Measurements from ENCODE around the gene KIF21B.

Gene KIF21B

GRCh38 chr1:201039876-201040275 is 16.4 kb upstream of the KIF21B start:
- DNase-seq (ENCODE audit: extremely low spot score) = no peak
- ChIA-PET POLR2A (interaction anchor here (0.8 to 1.4 kb wide), 3 partner anchors 16 to 67 kb away, joined by 3 to 6 read pairs (median 3); partner anchors contain the start of gene KIF21B), CTCF (interaction anchor here (0.7 to 1.9 kb wide), 5 partner anchors 14 to 418 kb away, joined by 3 to 7 read pairs (median 5); no protein-coding TSS in a partner anchor)
- TF ChIP-seq ELF4 (IDR thresholded peaks at IDR 0.05) (no peak), TARDBP (IDR thresholded peaks at IDR 0.05) (no peak), NFRKB (IDR thresholded peaks at IDR 0.05) (no peak), PKNOX1 (IDR thresholded peaks at IDR 0.05) (no peak), FOXK2 (IDR thresholded peaks at IDR 0.05) (no peak), CTBP1 (IDR thresholded peaks at IDR 0.05; ENCODE audit: borderline replicate concordance) (no peak), ARNT (IDR thresholded peaks at IDR 0.05) (no peak), FOXA1 (IDR thresholded peaks at IDR 0.05) (no peak), FOXM1 (IDR thresholded peaks at IDR 0.05; ENCODE audit: borderline replicate concordance) (no peak)

- ChIA-PET CTCF (interaction anchor here (1.7 to 1.9 kb wide), 4 partner anchors 14 to 80 kb away, joined by 4 to 7 read pairs (median 5); no protein-coding TSS in a partner anchor), POLR2A (interaction anchor here (0.8 to 1.6 kb wide), 4 partner anchors 14 to 67 kb away, joined by 3 to 7 read pairs (median 4); partner anchors contain the start of gene KIF21B)
- no peak for DNase-seq (ENCODE audit: extremely low spot score)
- no peak for TF ChIP-seq ZNF384 (IDR thresholded peaks at IDR 0.05)
These were observed 15.9 kb upstream of the KIF21B start for GRCh38 chr1:201039418-201039817.

GRCh38 chr1:201038186-201038876 is 14.8 kb upstream of the KIF21B start:
- TF ChIP-seq NFRKB (IDR thresholded peaks at IDR 0.05) (no peak), SUZ12 (IDR thresholded peaks at IDR 0.05) (no peak), ZNF384 (IDR thresholded peaks at IDR 0.05) (no peak), HDGF (IDR thresholded peaks at IDR 0.05; ENCODE audit: borderline replicate concordance) (no peak), FOXM1 (IDR thresholded peaks at IDR 0.05; ENCODE audit: borderline replicate concordance) (no peak), ELF4 (IDR thresholded peaks at IDR 0.05) (no peak), LEF1 (IDR thresholded peaks at IDR 0.05; ENCODE audit: borderline replicate concordance) (no peak), L3MBTL2 (conservative IDR thresholded peaks at IDR 0.05) (no peak), BHLHE40 (IDR thresholded peaks at IDR 0.05; ENCODE audit: borderline replicate concordance) (no peak), TARDBP (IDR thresholded peaks at IDR 0.05) (no peak), PKNOX1 (IDR thresholded peaks at IDR 0.05) (no peak), CTBP1 (IDR thresholded peaks at IDR 0.05; ENCODE audit: borderline replicate concordance) (no peak), ARNT (IDR thresholded peaks at IDR 0.05) (no peak), FOXK2 (IDR thresholded peaks at IDR 0.05) (no peak), FOXA1 (IDR thresholded peaks at IDR 0.05) (no peak), SP1 (IDR thresholded peaks at IDR 0.05) (no peak)
- POLR2A ChIA-PET = interaction anchor here (1.6 kb wide), 1 partner anchor 13 kb away, joined by 7 read pairs; no protein-coding TSS in a partner anchor
- DNase-seq (ENCODE audit: extremely low spot score) = no peak
- CTCF ChIA-PET = interaction anchor here (0.6 to 1.7 kb wide), 2 partner anchors 59 to 137 kb away, joined by 3 to 7 read pairs; no protein-coding TSS in a partner anchor

GRCh38 chr1:201036188-201036842 is 12.8 kb upstream of the KIF21B start:
- TF ChIP-seq ZNF384 (IDR thresholded peaks at IDR 0.05) = no peak
- TF ChIP-seq HDGF (IDR thresholded peaks at IDR 0.05; ENCODE audit: borderline replicate concordance) = no peak
- TF ChIP-seq CTBP1 (IDR thresholded peaks at IDR 0.05; ENCODE audit: borderline replicate concordance) = no peak
- TF ChIP-seq L3MBTL2 (conservative IDR thresholded peaks at IDR 0.05) = no peak
- TF ChIP-seq LEF1 (IDR thresholded peaks at IDR 0.05; ENCODE audit: borderline replicate concordance) = no peak
- TF ChIP-seq TARDBP (IDR thresholded peaks at IDR 0.05) = no peak
- no peak for TF ChIP-seq SUZ12 (IDR thresholded peaks at IDR 0.05)
- no peak for TF ChIP-seq FOXA1 (IDR thresholded peaks at IDR 0.05)
- no peak for DNase-seq (ENCODE audit: extremely low spot score)
- ChIA-PET POLR2A (interaction anchor here (1.1 kb wide), 1 partner anchor 10 kb away, joined by 3 read pairs; no protein-coding TSS in a partner anchor), CTCF (interaction anchor here (0.6 to 1.2 kb wide), 3 partner anchors 57 to 146 kb away, joined by 3 to 6 read pairs (median 3); no protein-coding TSS in a partner anchor)

- TF ChIP-seq SP1 (IDR thresholded peaks at IDR 0.05) = no peak
- no peak for TF ChIP-seq LEF1 (IDR thresholded peaks at IDR 0.05; ENCODE audit: borderline replicate concordance)
- no peak for TF ChIP-seq FOXM1 (IDR thresholded peaks at IDR 0.05; ENCODE audit: borderline replicate concordance)
- TF ChIP-seq NFRKB (IDR thresholded peaks at IDR 0.05) = no peak
- TF ChIP-seq TARDBP (IDR thresholded peaks at IDR 0.05) = no peak
- no peak for TF ChIP-seq SUZ12 (IDR thresholded peaks at IDR 0.05)
- no peak for TF ChIP-seq ARNT (IDR thresholded peaks at IDR 0.05)
- no peak for TF ChIP-seq L3MBTL2 (conservative IDR thresholded peaks at IDR 0.05)
- TF ChIP-seq FOXK2 (IDR thresholded peaks at IDR 0.05) = no peak
- TF ChIP-seq PKNOX1 (IDR thresholded peaks at IDR 0.05) = no peak
- TF ChIP-seq ELF4 (IDR thresholded peaks at IDR 0.05) = no peak
- no peak for TF ChIP-seq ZNF384 (IDR thresholded peaks at IDR 0.05)
- TF ChIP-seq HDGF (IDR thresholded peaks at IDR 0.05; ENCODE audit: borderline replicate concordance) = no peak
- TF ChIP-seq BHLHE40 (IDR thresholded peaks at IDR 0.05; ENCODE audit: borderline replicate concordance) = no peak
- no peak for TF ChIP-seq CTBP1 (IDR thresholded peaks at IDR 0.05; ENCODE audit: borderline replicate concordance)
- TF ChIP-seq FOXA1 (IDR thresholded peaks at IDR 0.05) = no peak
- ChIA-PET POLR2A (no interaction called here), CTCF (no interaction called here)
- DNase-seq (ENCODE audit: extremely low spot score) = no peak
These were observed 11.2 kb upstream of the KIF21B start for GRCh38 chr1:201034671-201035070.

All from HEK293T (cell line).